Stimulated activated CD4-positive, alpha-beta T cell treated with anti-CD3 and anti-CD28 coated beads, Interleukin-4, amount 100 ng/mL, for 1 hour (primary cell): ENCODE results near the gene NTM.
"Not testable (repeated sequence)": the region's sequence is repeated elsewhere in the genome, so short reads cannot be mapped to it uniquely, and the experiment has no call there.

Experiments used
- DNase-seq: peaks from one replicate; pipeline ENCODE4 v3.0.0-alpha.2; 2020

NTM gene

GRCh38 chr11:131370090-131370751 lies at the start of gene NTM:
NTM (plus strand) TSS chr11:131370615.
- no peak for DNase-seq

- no peak for DNase-seq
Measured at GRCh38 chr11:131324921-131325570, 45.4 kb upstream of the NTM start.

- no peak for DNase-seq
Measured at GRCh38 chr11:131326829-131327228, 43.6 kb upstream of the NTM start.

GRCh38 chr11:131327421-131327820 lies 43.0 kb upstream of the NTM start:
- no peak for DNase-seq

GRCh38 chr11:131328843-131329242 lies 41.6 kb upstream of the NTM start:
- DNase-seq: no peak

GRCh38 chr11:131331010-131331409 lies 39.4 kb upstream of the NTM start:
- no peak for DNase-seq

GRCh38 chr11:131331546-131331945 lies 38.9 kb upstream of the NTM start:
- no peak for DNase-seq

GRCh38 chr11:131334601-131335000 lies 35.8 kb upstream of the NTM start:
- DNase-seq: no peak

GRCh38 chr11:131341900-131342299 lies 28.5 kb upstream of the NTM start:
- DNase-seq: not testable (repeated sequence)

- DNase-seq: not testable (repeated sequence)
Measured at GRCh38 chr11:131342442-131342841, 28.0 kb upstream of the NTM start.

GRCh38 chr11:131345406-131345805 lies 25.0 kb upstream of the NTM start:
- DNase-seq: no peak

GRCh38 chr11:131349368-131350086 lies 20.9 kb upstream of the NTM start:
- no peak for DNase-seq

GRCh38 chr11:131350872-131351271 lies 19.5 kb upstream of the NTM start:
- DNase-seq: no peak

GRCh38 chr11:131351848-131352247 lies 18.6 kb upstream of the NTM start:
- no peak for DNase-seq

- DNase-seq: no peak
Measured at GRCh38 chr11:131353766-131354165, 16.6 kb upstream of the NTM start.

- DNase-seq: no peak
Measured at GRCh38 chr11:131354251-131354701, 16.1 kb upstream of the NTM start.

- DNase-seq: no peak
Measured at GRCh38 chr11:131356206-131356605, 14.2 kb upstream of the NTM start.

- DNase-seq: no peak
Measured at GRCh38 chr11:131365329-131365930, 5.0 kb upstream of the NTM start.

GRCh38 chr11:131370901-131371790 lies 731 bp downstream of the NTM start:
- no peak for DNase-seq

GRCh38 chr11:131371791-131372104 lies 1.3 kb downstream of the NTM start:
- no peak for DNase-seq

GRCh38 chr11:131372234-131372962 lies 2.0 kb downstream of the NTM start:
- no peak for DNase-seq
